Neural progenitor cell (in vitro differentiated cells): Measurements from ENCODE around the gene UPF2.

Source experiments
- EZH2 ChIP-seq: fragments of 200-600 bp; sonication (generic); IDR thresholded peaks from 2 replicates; pipeline ENCODE4 v1.6.1; 2017; ENCODE audit warnings: antibody characterized with exemption, mild to moderate bottlenecking, moderate library complexity
- EZH2phosphoT487 ChIP-seq: fragments of 200-600 bp; sonication (generic); IDR thresholded peaks from 2 replicates; pipeline ENCODE4 v1.6.1; 2017; ENCODE audit warnings: antibody characterized with exemption
- TF ChIP-seq, protein P1 (sequence below): fragments of 200-600 bp; sonication (generic); IDR thresholded peaks from 2 replicates; pipeline ENCODE4 v1.5.1; 2017; ENCODE audit warnings: antibody characterized with exemption, mild to moderate bottlenecking

DNA sequence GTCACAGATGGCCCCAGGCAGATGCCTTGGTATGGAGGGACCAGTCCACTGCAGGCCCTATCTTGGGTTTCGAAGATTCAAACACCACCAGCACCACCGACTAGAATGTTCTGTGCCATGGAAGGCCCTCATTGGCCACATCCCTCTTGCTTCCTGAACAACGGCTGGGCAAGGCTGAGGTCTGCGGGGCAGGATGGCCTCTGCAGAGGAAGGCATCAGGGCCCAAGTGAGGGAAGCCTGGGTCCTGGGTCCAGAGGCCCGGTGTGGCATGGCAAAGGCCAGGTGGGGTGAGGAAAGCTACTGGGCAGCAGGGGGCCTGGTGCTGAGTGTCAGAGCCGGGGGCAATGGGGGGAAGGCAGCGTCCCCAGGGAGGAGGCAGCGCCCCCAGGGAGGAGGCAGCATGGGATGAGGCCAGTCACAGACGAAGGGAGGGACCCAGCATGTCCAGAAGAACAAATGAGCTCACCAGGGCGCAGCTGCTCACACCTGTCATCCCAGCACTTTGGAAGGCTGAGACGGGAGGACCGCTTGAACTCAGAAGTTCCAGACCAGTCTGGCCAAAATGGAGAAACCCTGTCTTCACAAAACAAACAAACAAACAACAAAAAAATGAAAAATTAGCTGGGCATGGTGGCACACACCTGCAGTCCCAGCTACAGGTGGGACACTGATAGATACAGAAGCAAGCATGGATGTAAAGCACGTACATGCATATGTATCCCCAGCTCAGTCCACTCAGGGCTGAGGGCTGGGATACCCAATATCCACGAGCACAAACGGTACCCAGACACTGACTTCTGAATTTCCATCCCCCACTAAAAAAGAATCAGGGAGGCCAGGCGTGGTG, 155.0 kb downstream of the UPF2 start:
- TF ChIP-seq, protein P1, sequence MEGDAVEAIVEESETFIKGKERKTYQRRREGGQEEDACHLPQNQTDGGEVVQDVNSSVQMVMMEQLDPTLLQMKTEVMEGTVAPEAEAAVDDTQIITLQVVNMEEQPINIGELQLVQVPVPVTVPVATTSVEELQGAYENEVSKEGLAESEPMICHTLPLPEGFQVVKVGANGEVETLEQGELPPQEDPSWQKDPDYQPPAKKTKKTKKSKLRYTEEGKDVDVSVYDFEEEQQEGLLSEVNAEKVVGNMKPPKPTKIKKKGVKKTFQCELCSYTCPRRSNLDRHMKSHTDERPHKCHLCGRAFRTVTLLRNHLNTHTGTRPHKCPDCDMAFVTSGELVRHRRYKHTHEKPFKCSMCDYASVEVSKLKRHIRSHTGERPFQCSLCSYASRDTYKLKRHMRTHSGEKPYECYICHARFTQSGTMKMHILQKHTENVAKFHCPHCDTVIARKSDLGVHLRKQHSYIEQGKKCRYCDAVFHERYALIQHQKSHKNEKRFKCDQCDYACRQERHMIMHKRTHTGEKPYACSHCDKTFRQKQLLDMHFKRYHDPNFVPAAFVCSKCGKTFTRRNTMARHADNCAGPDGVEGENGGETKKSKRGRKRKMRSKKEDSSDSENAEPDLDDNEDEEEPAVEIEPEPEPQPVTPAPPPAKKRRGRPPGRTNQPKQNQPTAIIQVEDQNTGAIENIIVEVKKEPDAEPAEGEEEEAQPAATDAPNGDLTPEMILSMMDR, result no peak
- TF ChIP-seq EZH2 (no peak), EZH2phosphoT487 (no peak)
